SK-N-SH (cell line): ENCODE measurements around the gene SPTLC2. TPM values are rescaled to one million over a fixed set of nuclear protein-coding genes. Genes with fewer than 3 reads are reported as not detected.

Experiments
- CTCF ChIA-PET: fragments of 300-600, 350-600 bp; formaldehyde crosslinking; extraction: SDS; loops from one replicate; lab custom pipeline; 2021; lab: Yijun Ruan, JAX
- POLR2A ChIA-PET: fragments of 350-600 bp; sonication (Branson Sonifier 250); formaldehyde crosslinking; extraction: SDS; loops from one replicate; lab custom pipeline; 2020; ENCODE audit warnings: antibody characterized with exemption, inconsistent platforms; lab: Yijun Ruan, JAX
- DNase-seq: peaks from one replicate; pipeline ENCODE4 v3.0.0; 2012
- H2AFZ ChIP-seq: fragments of 200-600 bp; sonication (generic); 2 replicates; pipeline ENCODE4 v1.8.1; 2016; ENCODE audit warnings: antibody characterized with exemption, mild to moderate bottlenecking, low read depth
- H3F3A ChIP-seq: fragments of 200-600 bp; sonication (generic); replicated peaks from 2 replicates; pipeline ENCODE3; 2016; ENCODE audit warnings: antibody characterized with exemption, mild to moderate bottlenecking; ENCODE audit not compliant: insufficient read depth
- H3K27ac ChIP-seq, 2 experiments: fragments of 200-500 bp in 1 of 2; fragments of 200-600 bp in 1 of 2; sonication (Bioruptor generic) in 1 of 2; sonication (generic), shearing (Covaris generic) in 1 of 2; 2 replicates each; pipeline versions ENCODE4 v1.5.1 to v1.6.1; 2014 to 2016; ENCODE audit warnings: low read depth in 2 of 2, inconsistent platforms in 1 of 2, low read length in 1 of 2, mild to moderate bottlenecking in 1 of 2, mixed read lengths in 1 of 2
- H3K27me3 ChIP-seq: fragments of 200-600 bp; sonication (generic), shearing (Covaris generic); 2 replicates; pipeline ENCODE4 v1.6.1; 2016; ENCODE audit warnings: mixed run types; ENCODE audit not compliant: insufficient read depth
- H3K36me3 ChIP-seq, 2 experiments: fragments of 200-500 bp in 1 of 2; fragments of 200-600 bp in 1 of 2; sonication (Bioruptor generic) in 1 of 2; sonication (generic) in 1 of 2; replicated peaks in 1 of 2; 2 replicates each; pipeline versions ENCODE3 to v1.5.1; 2014 to 2016; ENCODE audit warnings: low read length in 1 of 2, mild to moderate bottlenecking in 1 of 2; ENCODE audit not compliant: insufficient read depth in 2 of 2, control insufficient read depth in 1 of 2
- H3K4me1 ChIP-seq, 2 experiments: fragments of 200-500 bp in 1 of 2; fragments of 200-600 bp in 1 of 2; sonication (Bioruptor generic) in 1 of 2; sonication (generic), shearing (Covaris generic) in 1 of 2; 2 replicates each; pipeline versions ENCODE4 v1.5.1 to v1.6.1; 2014 to 2016; ENCODE audit warnings: low read depth in 1 of 2, low read length in 1 of 2, mixed run types in 1 of 2; ENCODE audit not compliant: insufficient read depth in 2 of 2, control insufficient read depth in 1 of 2
- H3K4me2 ChIP-seq: fragments of 200-600 bp; sonication (generic), shearing (Covaris generic); 2 replicates; pipeline ENCODE4 v1.6.1; 2017; ENCODE audit warnings: mixed run types
- H3K4me3 ChIP-seq, 2 experiments: fragments of 200-500 bp in 1 of 2; fragments of 200-600 bp in 1 of 2; sonication (Bioruptor generic) in 1 of 2; sonication (generic), shearing (Covaris generic) in 1 of 2; 2 replicates each; pipeline versions ENCODE4 v1.5.1 to v1.8.1; 2014 to 2016; ENCODE audit warnings: low read depth in 2 of 2, inconsistent platforms in 1 of 2, low read length in 1 of 2, mild to moderate bottlenecking in 1 of 2, mixed read lengths in 1 of 2, moderate library complexity in 1 of 2
- H3K79me2 ChIP-seq: fragments of 200-600 bp; sonication (generic); 2 replicates; pipeline ENCODE4 v1.8.1; 2017; ENCODE audit warnings: mild to moderate bottlenecking; ENCODE audit not compliant: insufficient read depth
- H3K9ac ChIP-seq: fragments of 200-600 bp; sonication (generic); 2 replicates; pipeline ENCODE4 v1.6.1; 2017; ENCODE audit warnings: mixed run types
- H3K9me2 ChIP-seq: fragments of 200-600 bp; sonication (generic); 2 replicates; pipeline ENCODE4 v1.6.1; 2017; ENCODE audit warnings: mixed run types
- H3K9me3 ChIP-seq: fragments of 200-600 bp; sonication (generic); 2 replicates; pipeline ENCODE4 v1.6.1; 2017; ENCODE audit warnings: mixed run types, mild to moderate bottlenecking, moderate library complexity
- H4K20me1 ChIP-seq: fragments of 200-600 bp; sonication (generic); 2 replicates; pipeline ENCODE4 v1.6.1; 2017; ENCODE audit warnings: mild to moderate bottlenecking, mixed run types; ENCODE audit not compliant: insufficient read depth
- CTCF ChIP-seq: fragments of 200-600 bp; sonication (generic); IDR thresholded peaks from 2 replicates; pipeline ENCODE4 v1.6.1; 2017; ENCODE audit warnings: antibody characterized with exemption, mild to moderate bottlenecking, moderate library complexity
- EP300 ChIP-seq, 2 experiments: IDR thresholded peaks; 2 replicates each; pipeline versions ENCODE4 v1.4.0 to v1.6.1; 2012; ENCODE audit warnings: borderline replicate concordance in 1 of 2, low read depth in 1 of 2, low read length in 1 of 2
- FOSL2 ChIP-seq: IDR thresholded peaks from 2 replicates; pipeline ENCODE4 v1.4.0; 2012; ENCODE audit warnings: low read depth, mild to moderate bottlenecking, moderate library complexity, borderline replicate concordance
- FOXJ3 ChIP-seq: sonication (generic); formaldehyde crosslinking; IDR thresholded peaks from 2 replicates; pipeline ENCODE4 v1.5.1; 2020; ENCODE audit warnings: mild to moderate bottlenecking, missing genetic modification reagents
- FOXM1 ChIP-seq: IDR thresholded peaks from 2 replicates; pipeline ENCODE4 v1.4.0; 2012; ENCODE audit warnings: low read depth, mild to moderate bottlenecking
- IRF3 ChIP-seq: fragments of 150-350 bp; IDR thresholded peaks from 2 replicates; pipeline ENCODE4 v1.6.1; 2016; ENCODE audit warnings: mild to moderate bottlenecking, low read depth, low read length
- MEF2A ChIP-seq: IDR thresholded peaks from 2 replicates; pipeline ENCODE4 v1.4.0; 2012; ENCODE audit warnings: low read depth, borderline replicate concordance
- NFIC ChIP-seq: IDR thresholded peaks from 2 replicates; pipeline ENCODE4 v1.4.0; 2012; ENCODE audit warnings: borderline replicate concordance
- POLR2AphosphoS5 ChIP-seq: IDR thresholded peaks from 2 replicates; pipeline ENCODE4 v1.6.1; 2012; ENCODE audit warnings: low read depth, low read length
- RAD21 ChIP-seq: IDR thresholded peaks from 2 replicates; pipeline ENCODE4 v1.6.1; 2012; ENCODE audit warnings: mild to moderate bottlenecking, low read length
- RXRA ChIP-seq: IDR thresholded peaks from 2 replicates; pipeline ENCODE4 v1.4.0; 2012; ENCODE audit warnings: low read depth, mild to moderate bottlenecking, borderline replicate concordance
- SIN3A ChIP-seq: IDR thresholded peaks from 2 replicates; pipeline ENCODE4 v1.6.1; 2012; ENCODE audit warnings: low read depth, mild to moderate bottlenecking, low read length, moderate library complexity, borderline replicate concordance
- TCF12 ChIP-seq: IDR thresholded peaks from 2 replicates; pipeline ENCODE4 v1.4.0; 2012
- USF1 ChIP-seq: IDR thresholded peaks from 2 replicates; pipeline ENCODE4 v1.4.0; 2012; ENCODE audit warnings: low read depth, borderline replicate concordance
- USF2 ChIP-seq: fragments of 150-350 bp; IDR thresholded peaks from 2 replicates; pipeline ENCODE4 v1.6.1; 2017; ENCODE audit warnings: antibody characterized with exemption, low read length, low read depth, borderline replicate concordance
- WGBS: methylation state at CpG from one replicate; pipeline ENCODE4 v1.1.6; 2017; ENCODE audit warnings: low lambda C conversion rate; 5-methylcytosine and 5-hydroxymethylcytosine counted together
- polyA plus RNA-seq, 3 experiments: library from polyadenylated mRNA; depleted of rRNA; stranded (reverse); fragments of >200 nt; gene quantifications; 2 replicates each; pipeline ENCODE4 v1.2.3, GENCODE V29; 2012
- TF ChIP-seq, protein P1 (sequence below): IDR thresholded peaks from 2 replicates; pipeline ENCODE4 v1.6.1; 2012; ENCODE audit warnings: mild to moderate bottlenecking, low read depth, low read length, moderate library complexity
- TF ChIP-seq, protein P2 (sequence below): IDR thresholded peaks from 2 replicates; pipeline ENCODE4; 2012
- TF ChIP-seq, protein P3 (sequence below): IDR thresholded peaks from 2 replicates; pipeline ENCODE4 v1.4.0; 2012; ENCODE audit warnings: low read depth, borderline replicate concordance

SPTLC2 gene
- polyA plus RNA-seq, 1 of the 3 experiments (the other 2 are of a cell fraction): 10.2 TPM

DNA sequence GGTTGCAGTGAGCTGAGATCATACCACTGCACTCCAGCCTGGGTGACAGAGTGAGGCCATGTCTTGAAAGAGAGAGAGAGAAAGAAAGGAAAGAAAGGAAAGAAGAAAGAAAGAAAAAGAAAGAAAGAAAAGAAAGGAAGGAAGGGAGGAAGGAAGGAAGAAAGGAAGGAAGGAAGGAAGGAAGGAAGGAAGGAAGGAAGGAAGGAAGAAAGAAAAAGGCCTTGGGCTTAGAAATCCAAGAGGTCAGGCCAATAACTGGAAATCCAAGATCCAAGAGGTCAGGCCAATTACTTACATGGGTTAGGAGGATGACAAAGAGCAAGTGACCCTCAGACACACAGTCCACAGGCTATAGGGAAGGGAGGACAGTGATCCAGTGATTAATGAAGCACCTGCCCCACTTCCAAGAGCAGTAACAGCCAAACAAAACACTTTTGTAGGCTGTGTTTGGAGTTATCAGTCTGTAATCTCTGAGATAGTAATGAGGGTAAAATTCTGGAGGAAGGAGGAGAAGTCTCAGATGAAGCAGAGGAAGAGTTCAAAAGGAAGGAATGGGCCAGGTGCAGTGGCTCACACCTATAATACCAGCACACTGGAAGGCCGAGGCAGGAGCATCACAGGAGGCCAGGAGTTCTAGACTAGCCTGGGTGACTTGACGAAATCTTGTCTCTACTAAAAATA is 32.2 kb upstream of the SPTLC2 start:
- Histone ChIP-seq H3F3A (no peaks in the 10 kb centered on the region), H3K9me2 (no peaks in the 10 kb centered on the region), H3K36me3 (no peaks in the 10 kb centered on the region), H3K4me2 (no peak overlapping the region), H3K79me2 (no peaks in the 10 kb centered on the region), H3K4me1 (no peaks in the 10 kb centered on the region), H3K9me3 (no peaks in the 10 kb centered on the region), H3K4me3 (no peak overlapping the region), H4K20me1 (no peaks in the 10 kb centered on the region), H3K27ac (no peak overlapping the region), H3K27me3 (no peaks in the 10 kb centered on the region), H2AFZ (no peak overlapping the region), H3K9ac (no peak overlapping the region)
- 13% methylated on average over 2 of the region's 2 CpGs for WGBS
- POLR2A ChIA-PET: no interaction called here
- CTCF ChIA-PET: no interaction called here
- TF ChIP-seq POLR2AphosphoS5 (no peak), MEF2A (no peak), EP300 (IDR thresholded peaks at IDR 0.05; ENCODE audit: borderline replicate concordance in 1 of 2, low read depth in 1 of 2, low read length in 1 of 2) (no peak), USF1 (no peak), RAD21 (no peak), USF2 (no peak), FOSL2 (no peak), FOXM1 (no peak), FOXJ3 (CRISPR knock-in tag) (no peak), NFIC (no peak), IRF3 (no peak), TCF12 (no peak), SIN3A (no peak), RXRA (no peak), CTCF (no peak)
- TF ChIP-seq, protein P1, sequence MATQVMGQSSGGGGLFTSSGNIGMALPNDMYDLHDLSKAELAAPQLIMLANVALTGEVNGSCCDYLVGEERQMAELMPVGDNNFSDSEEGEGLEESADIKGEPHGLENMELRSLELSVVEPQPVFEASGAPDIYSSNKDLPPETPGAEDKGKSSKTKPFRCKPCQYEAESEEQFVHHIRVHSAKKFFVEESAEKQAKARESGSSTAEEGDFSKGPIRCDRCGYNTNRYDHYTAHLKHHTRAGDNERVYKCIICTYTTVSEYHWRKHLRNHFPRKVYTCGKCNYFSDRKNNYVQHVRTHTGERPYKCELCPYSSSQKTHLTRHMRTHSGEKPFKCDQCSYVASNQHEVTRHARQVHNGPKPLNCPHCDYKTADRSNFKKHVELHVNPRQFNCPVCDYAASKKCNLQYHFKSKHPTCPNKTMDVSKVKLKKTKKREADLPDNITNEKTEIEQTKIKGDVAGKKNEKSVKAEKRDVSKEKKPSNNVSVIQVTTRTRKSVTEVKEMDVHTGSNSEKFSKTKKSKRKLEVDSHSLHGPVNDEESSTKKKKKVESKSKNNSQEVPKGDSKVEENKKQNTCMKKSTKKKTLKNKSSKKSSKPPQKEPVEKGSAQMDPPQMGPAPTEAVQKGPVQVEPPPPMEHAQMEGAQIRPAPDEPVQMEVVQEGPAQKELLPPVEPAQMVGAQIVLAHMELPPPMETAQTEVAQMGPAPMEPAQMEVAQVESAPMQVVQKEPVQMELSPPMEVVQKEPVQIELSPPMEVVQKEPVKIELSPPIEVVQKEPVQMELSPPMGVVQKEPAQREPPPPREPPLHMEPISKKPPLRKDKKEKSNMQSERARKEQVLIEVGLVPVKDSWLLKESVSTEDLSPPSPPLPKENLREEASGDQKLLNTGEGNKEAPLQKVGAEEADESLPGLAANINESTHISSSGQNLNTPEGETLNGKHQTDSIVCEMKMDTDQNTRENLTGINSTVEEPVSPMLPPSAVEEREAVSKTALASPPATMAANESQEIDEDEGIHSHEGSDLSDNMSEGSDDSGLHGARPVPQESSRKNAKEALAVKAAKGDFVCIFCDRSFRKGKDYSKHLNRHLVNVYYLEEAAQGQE: no peak
- TF ChIP-seq, protein P2, sequence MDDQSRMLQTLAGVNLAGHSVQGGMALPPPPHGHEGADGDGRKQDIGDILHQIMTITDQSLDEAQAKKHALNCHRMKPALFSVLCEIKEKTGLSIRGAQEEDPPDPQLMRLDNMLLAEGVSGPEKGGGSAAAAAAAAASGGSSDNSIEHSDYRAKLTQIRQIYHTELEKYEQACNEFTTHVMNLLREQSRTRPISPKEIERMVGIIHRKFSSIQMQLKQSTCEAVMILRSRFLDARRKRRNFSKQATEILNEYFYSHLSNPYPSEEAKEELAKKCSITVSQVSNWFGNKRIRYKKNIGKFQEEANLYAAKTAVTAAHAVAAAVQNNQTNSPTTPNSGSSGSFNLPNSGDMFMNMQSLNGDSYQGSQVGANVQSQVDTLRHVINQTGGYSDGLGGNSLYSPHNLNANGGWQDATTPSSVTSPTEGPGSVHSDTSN: no peak
- TF ChIP-seq, protein P3, sequence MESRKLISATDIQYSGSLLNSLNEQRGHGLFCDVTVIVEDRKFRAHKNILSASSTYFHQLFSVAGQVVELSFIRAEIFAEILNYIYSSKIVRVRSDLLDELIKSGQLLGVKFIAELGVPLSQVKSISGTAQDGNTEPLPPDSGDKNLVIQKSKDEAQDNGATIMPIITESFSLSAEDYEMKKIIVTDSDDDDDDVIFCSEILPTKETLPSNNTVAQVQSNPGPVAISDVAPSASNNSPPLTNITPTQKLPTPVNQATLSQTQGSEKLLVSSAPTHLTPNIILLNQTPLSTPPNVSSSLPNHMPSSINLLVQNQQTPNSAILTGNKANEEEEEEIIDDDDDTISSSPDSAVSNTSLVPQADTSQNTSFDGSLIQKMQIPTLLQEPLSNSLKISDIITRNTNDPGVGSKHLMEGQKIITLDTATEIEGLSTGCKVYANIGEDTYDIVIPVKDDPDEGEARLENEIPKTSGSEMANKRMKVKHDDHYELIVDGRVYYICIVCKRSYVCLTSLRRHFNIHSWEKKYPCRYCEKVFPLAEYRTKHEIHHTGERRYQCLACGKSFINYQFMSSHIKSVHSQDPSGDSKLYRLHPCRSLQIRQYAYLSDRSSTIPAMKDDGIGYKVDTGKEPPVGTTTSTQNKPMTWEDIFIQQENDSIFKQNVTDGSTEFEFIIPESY: no peak
- DNase-seq: no peak
